DOHH2 (cell line): ENCODE results near the gene STON2.

Experiments
- CTCF ChIP-seq: fragments of 200-600 bp; sonication (generic); IDR thresholded peaks from one replicate; pipeline ENCODE4 v1.5.1; 2014; ENCODE audit warnings: antibody characterized with exemption, mild to moderate bottlenecking, low read depth, low read length; ENCODE audit not compliant: poor library complexity, severe bottlenecking
- EZH2phosphoT487 ChIP-seq: fragments of 200-600 bp; sonication (generic); IDR thresholded peaks from 2 replicates; pipeline ENCODE4 v1.6.1; 2017; ENCODE audit warnings: borderline replicate concordance, mild to moderate bottlenecking, antibody characterized with exemption, low read length, moderate library complexity, mixed read lengths

- TF ChIP-seq CTCF, result no peak
- no peak for TF ChIP-seq EZH2phosphoT487
Observed at GRCh38 chr14:81245771-81246170, 154.4 kb downstream of the STON2 start.
